GM18498 (cell line): ENCODE results near the gene SPECC1L.

ENCODE experiments used
- ATAC-seq: cut with Tn5 transposase; IDR thresholded peaks from one replicate; pipeline ENCODE4 v1.9.1; 2021; ENCODE audit warnings: mild to moderate bottlenecking, moderate library complexity; ENCODE audit not compliant: unreplicated experiment

The SPECC1L gene

DNA sequence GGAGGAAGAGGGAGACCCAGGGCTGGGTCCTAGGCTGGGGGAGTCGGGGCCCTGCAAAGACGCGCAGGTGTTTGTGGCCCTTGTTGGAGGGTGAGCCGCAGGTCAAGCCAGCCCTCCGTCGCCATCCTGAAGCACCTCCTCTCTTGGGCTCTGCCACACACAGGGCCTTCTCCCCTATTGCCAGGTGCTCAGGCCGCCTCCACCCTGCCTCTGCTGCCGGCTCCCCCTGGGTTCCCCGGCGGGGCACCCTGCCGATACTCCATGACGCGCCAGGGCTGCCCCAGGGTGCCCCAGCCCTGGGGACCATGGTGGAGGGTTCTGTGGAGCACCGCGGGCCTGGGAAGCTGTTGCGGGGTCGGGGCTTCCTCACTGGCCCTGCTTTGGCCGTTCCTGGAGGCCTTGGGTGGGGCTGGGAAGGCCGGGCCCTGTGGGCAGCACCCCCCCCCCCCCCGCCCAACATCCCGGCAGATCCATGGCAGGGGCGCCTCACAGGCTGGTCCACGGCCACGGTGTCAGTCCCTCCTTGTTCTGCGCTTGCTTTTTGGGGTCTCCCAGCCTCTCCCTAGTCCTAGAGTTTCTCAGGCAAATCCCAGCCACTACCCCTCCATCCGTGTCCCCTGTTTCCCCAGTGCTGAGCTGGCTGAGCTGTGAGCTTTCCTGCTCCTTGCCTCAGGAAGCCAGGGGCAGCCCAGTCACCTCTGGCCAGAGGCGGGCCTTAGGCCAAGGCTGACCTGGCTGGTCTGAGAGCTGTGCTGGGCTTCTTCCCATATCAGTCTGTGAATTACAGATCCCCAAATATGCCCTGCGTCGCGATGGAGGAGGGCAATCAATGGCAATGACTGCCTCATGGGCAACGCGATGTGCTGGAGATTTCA, 154.5 kb downstream of the SPECC1L start:
- ATAC-seq, result no peak

DNA sequence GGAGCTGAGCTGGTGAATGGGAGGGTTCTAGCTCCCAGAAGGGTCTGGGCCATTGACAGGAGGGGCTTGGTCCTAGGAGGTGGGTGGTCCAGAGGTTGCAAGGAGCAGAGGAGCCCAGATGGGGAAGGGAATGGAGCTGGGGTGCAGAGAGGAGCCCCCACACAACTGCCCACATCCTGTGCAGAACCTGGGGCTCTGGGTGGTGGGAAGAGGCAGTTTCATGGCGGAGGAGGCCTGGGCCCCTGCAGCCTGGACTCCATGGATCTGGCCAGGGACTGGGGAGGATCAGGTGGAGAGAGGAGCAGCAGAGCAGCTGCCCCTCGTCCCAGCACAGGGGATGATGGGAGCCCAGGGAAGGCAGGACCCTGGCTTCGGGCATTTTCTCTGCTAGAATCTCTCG, 155.8 kb downstream of the SPECC1L start:
- no peak for ATAC-seq

DNA sequence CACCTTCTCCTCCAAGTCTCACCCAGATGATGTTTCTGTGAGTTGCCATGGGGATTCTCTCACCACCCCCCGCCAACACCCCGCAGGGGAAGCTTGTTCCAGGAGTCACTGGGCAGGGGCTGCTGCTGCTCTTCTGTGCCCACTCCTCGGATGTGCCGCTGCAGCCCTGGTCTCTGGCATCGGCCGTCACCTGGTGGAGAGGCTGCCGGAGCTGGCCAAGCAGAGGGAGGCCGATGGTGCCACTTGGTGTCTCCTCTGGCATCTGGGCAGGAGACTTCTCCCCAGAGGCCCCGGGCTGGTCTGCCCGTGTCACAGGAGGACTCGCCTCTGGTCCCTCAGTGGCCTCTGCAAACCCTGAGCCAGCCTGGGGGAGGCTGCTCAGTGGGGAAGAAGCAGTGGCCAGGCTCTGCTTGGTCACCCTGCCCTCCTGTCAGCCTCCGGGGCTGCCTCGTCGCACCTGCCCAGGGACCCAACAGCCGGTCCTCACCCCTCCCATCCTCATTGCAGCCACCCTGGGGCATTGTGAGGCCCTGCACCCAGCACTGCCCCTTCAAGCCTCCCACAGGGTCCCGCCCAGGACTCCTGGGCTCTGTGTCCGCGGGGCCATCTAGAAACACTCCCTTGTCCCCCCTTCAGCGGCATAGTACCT, 156.3 kb downstream of the SPECC1L start:
- ATAC-seq, result no peak

DNA sequence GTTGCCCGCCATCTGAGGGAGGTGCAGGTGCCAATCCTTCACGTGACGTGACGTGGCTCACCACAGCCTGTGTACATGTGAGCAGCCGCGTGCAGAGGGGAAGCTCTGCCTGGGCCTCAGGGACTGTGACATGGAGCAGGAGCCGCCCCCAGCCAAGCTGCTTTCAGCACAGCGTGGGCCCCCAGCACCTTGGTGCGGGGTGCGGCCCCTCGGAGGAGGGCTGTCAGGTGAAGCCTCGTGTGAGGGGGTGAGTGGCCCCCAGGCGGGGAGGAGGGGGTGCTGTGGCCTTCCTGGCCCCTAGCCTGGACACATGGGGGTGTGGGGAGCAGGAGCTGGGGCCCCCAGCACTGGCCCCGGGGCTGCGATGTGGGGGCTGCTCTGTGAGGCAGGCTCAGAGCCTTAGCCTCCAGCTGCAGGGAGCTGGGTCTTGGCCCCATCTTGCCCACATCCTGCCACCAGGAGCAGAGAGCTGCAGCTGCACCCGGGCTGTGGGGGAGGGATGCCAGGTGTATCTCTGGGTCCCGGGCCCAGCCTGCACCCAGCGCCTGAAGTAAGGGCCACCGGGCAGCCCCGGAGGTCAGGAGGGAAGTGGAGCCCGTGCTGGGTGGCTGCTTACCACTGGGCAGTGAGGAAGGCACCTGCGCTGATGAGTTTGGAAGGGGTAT, 157.0 kb downstream of the SPECC1L start, which contains the start of gene ADORA2A:
Gene ADORA2A (plus strand): TSS at position 100 of the 665 bp plus-strand sequence. CDS start 5,806 bp downstream, outside the sequence.
- ATAC-seq, result peak; percentile 64

DNA sequence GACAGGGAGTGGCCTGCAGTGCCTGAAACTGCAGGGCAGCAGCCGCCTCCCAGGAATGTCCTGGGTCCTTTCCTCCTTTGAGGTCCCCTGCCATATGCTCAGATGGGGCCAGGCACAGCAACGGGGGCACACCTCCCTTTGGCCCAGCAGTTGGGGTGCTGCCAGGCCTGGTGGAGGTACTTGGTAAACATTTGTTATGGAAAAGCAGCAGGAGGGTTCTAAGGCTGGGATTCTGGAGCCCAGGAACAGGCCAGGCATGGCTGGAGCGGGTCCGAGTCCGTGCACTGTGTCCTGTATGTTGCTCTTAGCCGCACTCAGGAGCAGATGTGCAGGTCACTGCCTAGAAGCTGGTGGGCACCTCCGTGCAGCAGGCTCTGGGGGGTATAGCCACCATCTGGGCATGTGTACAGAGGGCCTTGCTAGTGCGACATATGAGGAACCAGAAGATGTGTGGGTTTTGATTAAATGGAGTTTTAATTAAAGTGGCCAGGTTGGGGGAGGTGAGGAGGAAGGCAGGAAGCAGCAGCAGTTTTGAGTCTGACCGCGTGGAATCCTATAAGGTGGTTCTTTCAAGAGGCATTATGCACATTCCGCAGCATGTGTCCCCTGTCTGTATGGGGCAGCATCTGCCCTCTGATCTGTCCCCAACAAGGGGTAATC, 158.2 kb downstream of the SPECC1L start:
- no peak for ATAC-seq

DNA sequence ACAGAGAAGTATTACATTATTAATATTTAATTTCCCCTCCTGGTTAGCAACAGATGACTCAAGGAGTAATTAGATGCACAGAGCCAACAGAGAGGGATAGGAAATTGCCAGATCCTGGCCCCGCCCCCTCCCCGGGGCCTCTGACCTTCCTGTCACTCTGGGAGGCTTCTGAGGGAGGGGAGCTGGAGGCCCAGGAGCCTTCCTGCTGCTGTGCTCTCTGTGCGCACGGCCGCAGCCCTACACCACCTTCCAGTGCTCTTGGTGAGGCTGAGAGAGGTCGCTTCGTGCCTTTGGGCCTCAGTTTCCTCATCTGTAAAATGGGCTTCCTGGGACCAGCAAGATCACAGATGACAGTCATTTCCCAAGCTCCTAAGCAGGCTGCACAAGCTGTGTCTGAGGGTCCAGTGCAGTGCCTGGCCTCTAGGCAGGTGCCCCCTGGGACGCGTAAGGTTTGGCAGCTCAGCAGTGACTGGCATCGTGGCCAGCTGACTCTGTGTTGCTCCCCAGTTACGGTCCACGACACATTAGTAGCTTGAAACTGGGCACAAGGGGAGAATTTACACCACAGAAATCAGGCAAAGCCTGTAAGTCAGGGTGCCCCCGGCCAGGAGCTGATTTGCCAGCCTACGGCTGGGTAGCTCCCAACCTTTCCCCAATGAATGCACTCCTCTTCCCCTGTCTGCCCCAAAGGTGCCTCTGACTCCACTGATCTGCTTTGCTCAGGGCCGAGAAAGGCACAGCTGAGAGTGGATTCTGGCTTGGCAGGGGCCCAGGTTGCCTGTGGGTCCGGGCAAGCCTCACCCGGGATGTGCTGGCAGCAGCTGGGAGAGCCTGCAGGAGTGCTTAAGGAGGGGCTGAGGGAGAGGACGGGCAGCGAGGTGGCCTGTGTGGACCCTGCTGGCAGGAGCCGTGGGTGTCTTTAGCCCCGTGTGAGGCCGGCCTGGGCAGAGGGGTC, 159.1 kb downstream of the SPECC1L start:
- ATAC-seq, result no peak

DNA sequence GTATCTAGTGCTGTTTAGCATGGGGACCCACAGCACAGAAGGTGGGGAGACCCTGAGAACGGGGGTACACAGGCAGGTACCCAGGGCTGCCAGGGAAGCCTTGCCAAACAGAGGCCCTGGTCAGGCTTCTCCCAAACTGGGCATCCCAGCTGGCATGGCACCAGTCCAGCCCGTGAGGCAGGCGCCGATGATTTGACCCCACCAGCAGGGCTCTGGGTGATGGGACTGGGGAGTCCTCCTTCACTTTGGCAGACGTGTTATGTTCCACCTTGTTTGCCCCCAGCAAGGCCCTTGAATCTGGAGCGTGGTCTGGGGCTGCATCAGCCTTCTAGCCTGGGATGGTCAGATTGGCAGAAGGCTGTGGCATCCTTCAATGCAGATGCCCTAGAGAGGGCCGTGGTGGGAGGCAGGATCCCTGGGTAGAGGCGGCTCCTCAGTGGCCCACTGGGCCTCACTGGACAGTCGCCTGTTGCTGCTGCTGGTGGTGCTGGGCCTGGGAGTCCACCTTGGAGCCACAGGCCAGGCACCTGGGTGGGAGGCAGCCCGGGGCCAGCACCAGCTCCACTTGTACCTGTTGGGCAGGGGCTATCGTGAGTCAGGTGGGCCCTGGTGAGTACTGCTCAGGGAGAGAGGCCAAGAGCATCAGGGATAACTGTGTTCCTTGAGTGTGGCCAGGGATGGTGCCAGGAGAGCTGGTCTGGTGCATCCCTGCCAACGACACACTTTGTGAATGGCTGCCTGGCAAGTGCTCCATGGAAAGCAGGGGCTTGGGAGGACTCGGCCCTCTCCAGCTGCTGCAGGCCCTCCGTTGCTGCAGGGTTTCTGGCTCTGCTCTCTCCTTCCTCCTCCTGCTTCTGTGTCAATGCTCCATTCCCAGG, 160.0 kb downstream of the SPECC1L start:
- no peak for ATAC-seq

DNA sequence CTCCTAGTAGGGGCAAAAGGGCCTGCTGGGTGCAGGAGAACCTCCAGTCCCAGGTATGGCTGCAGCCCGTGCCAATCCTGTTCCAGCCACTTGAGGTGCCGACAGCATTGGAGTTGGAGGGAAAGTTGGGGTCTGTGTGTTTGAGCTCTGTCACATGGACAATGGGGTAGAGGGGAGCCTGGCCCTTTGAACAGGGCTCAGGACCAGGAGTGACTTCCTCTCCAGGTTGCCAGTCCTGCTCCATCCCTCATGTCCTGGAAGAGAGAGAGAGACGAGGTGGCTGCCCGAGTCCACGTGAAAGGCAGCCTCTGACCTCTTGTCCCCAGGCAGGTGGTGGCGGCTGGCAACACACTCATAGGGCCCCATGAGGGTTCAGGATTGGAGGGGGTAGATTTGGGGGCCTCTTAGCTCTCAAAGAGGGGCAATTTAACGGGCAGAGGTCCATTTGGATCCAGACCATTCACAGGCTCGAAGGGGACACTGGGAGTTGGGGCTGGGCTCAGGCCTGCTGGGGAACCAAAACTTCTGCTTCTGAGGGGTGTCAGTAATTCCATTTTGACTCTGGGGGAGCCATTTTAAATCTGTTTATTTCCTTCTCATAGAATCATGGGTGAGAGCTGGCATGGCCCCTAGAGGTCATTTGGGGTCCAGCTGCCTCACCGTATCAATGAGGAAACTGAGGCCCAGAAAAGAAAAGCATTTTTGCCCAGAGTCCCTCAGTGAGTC, 160.8 kb downstream of the SPECC1L start:
- ATAC-seq, result no peak

DNA sequence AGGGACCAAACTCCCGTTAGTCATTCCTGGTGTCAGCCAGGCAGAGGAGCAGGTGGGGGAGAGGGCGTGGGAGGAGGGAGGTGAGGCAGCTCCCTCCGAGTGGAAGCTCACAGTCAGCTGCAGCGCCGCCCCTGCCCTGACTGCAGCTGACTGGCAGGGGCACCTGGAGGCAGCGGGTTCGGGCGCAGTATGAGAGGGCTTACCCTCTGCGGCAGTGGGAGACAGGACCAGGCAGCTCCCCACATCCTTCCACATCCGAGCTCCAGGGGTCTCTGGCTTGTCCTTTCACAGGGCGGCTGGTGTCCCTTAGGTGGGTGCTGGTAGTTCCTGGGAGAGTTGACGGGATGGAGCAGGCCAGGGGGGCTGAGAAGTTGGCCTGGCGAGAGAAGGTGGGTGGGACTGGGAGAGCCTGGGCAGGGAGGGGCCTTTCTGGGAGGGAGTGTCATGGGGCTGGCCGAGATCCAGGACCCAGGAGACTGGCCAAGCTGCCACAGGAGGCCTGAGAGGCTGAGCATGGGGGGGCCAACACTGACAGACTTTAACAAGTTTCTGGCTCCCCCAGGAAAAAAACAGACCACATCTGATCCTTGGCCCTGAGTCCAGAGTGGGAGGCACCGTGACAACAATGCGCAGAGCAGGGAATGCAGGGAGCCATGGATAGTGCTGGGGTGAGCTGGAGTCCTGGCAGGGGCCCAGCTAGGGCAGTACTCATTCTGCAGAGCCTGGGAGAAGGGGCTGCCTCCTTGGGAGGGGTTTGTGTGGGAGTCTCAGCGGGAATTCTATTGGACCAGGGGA, 161.6 kb downstream of the SPECC1L start:
- ATAC-seq, result no peak

DNA sequence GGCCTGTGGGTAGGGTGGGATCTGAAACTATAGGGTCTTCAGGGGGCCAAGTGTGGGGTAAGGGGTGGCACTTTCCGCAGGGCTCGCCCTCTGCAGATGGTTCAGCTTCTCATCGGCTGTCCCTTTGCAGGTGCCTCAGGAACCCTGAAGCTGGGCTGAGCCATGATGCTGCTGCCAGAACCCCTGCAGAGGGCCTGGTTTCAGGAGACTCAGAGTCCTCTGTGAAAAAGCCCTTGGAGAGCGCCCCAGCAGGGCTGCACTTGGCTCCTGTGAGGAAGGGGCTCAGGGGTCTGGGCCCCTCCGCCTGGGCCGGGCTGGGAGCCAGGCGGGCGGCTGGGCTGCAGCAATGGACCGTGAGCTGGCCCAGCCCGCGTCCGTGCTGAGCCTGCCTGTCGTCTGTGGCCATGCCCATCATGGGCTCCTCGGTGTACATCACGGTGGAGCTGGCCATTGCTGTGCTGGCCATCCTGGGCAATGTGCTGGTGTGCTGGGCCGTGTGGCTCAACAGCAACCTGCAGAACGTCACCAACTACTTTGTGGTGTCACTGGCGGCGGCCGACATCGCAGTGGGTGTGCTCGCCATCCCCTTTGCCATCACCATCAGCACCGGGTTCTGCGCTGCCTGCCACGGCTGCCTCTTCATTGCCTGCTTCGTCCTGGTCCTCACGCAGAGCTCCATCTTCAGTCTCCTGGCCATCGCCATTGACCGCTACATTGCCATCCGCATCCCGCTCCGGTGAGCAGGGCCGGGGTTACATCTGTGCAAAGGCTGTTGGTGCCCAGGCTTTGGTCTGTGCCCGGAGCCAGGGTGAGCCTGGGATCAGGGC, 162.6 kb downstream of the SPECC1L start:
- ATAC-seq, result no peak

DNA sequence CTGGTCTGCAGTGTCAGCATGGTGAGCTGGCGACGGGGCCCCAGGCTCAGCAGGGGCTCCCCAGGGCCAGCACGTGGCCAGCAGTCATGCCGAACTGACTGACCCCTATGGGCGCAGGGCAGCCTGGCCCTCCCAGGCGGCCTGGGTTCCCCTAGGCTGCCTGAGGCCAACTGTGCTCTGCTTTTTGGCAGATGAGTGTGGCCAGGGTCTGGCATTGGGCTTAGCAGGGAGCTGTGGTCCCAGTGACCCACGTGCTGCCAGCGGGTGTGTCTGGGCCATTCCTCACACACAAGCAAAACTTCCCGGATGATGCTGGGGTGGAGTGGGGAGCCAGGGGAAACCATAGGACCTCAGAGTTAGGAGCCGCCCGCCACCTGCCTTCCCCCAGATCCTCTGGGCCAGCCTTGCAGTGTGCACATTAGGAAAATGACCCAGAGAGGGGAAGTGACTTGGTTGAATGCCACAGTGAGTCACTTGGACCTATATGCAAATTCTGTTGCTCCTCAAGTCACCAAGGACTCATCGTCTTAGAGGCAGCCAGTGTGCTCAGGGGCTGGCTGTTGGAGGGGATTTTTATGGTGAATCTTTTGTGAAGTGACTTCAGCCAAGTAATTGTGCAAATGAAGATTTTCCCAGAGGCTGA, 163.3 kb downstream of the SPECC1L start:
- peak; percentile 73 for ATAC-seq

DNA sequence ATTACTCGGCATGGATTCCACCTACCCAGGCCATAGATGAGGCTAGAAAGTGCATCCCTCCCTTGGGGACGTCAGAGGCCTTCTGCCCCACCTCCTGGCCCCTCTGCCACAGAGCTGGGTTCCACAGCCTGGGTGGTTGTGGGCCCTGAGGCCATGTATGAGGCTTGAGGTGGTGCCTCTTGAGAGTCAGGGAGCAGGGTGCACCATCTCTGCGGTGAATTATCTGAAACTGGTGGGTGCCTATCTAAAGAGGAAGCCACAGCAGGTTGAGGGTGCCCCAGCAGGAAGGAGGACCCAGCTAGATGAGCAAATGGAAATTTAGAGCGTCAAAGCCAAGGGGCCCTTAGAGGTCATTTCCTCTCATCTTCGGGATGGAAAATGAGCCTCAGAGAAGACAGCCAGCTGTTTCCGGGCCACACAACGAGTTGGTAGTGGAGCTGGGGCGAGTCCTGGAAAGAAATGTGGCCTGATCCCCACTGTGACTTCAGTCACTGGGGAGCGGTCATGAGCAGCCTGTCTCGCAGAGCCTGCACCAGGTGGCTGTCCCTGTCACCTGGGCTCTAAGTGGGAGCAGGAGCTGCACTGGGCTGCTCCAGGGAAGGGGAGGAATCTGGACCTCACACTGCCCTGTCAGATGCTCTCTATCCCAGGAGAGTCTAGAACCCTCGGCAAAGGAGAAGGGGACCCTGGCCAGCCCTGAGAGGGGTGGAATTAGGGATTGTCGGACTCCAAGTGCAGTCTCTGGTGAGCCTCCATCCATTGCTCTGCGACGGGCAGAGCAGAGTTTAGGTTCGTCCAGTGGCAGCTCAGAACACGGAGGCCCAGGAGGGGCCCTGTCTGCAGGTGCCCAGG, 164.1 kb downstream of the SPECC1L start:
- ATAC-seq, result peak; percentile 68

DNA sequence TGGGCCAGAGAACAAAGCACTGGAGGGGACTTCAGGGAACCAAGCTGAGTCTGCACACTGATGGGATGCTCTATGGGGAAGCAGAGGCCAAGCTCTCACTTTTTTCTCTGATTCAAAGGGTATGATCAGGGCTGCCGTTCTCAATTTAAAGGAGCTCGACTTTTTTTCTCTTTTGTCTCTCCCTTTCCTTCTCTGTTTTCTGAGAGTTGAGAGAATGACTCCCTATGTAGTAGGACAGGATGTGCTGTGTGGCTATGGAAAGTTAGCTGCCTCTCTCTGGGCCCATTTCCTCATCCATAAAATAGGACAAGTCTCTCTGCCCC, 164.7 kb downstream of the SPECC1L start:
- no peak for ATAC-seq

DNA sequence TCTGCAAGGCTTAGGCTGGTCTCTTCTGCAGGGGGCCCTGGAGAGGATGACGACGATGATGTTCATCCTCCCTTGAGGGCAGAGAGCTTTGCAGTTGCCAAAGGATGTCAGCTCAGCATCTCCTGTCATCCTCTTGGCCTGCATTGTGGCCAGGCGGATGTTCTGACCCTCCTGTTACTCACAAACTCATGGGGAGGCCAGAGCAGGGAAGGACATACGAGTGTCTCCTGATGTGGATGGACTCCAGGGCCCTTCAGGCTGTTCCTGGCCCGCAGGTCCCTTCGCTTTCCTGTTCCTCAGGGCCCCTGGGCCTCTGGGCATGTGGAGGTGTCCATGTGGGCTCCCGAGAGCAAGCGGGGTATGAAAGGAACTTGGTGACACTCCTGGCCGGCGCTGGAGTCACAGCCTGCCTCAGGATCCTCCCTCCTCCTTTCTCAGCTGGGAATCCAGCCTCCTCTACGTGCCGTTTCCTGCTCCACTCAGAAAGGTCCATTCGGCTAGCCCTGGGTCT, 165.3 kb downstream of the SPECC1L start:
- ATAC-seq, result no peak

DNA sequence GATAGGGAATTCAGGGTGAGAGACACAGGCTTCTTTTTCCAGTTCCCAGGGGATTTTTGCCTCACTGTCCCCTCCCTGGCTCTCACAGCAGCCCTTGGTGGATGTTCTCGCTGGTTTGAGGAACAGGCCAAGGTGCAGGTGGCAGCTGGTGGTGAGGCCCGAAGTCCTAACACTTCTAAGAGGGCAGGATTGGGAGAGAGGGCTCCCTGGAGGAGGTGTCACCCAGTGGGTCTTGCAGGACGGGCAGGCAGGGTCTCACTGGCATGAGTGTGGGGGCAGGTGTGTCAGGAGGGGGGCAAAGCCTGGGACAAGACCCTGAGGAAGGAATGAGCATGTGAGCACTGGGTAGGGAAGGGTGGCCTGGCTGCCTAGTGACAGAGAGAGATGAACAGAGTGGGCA, 165.9 kb downstream of the SPECC1L start:
- ATAC-seq, result no peak
